ENCODE measurements around the gene CRACR2B. TPM values are rescaled to one million over a fixed set of nuclear protein-coding genes. Genes with fewer than 3 reads are reported as not detected.
A peak's percentile ranks its signal among the peaks of the same experiment; 100 is the strongest.

CRACR2B gene
- total and polyA plus RNA-seq, 2 of the 8 experiments (the other 6 are each of a cell fraction or from before 2014, with no cell fraction given): 18.2 to 26.4 TPM

- peak in 2 of 3 experiments; percentile 76 to 87; a peak in 3 of 4 replicates for TF ChIP-seq CTCF (IDR thresholded peaks at IDR 0.05; ENCODE audit: control extremely low read depth in 1 of 3, insufficient read depth in 1 of 3, low read depth in 1 of 3, low read length in 3 of 3)
- 0 out of 2 replicates have a peak, but pooled peaks have one; percentile 24 for TF ChIP-seq TEAD4 (IDR thresholded peaks at IDR 0.05; ENCODE audit: low read depth, low read length)
- TF ChIP-seq POU5F1 (IDR thresholded peaks at IDR 0.05; ENCODE audit: low read depth, low read length): no peak
- TF ChIP-seq EZH2 (IDR thresholded peaks at IDR 0.05; ENCODE audit: low read depth, low read length, severe bottlenecking): no peak
- TF ChIP-seq PHF8 (conservative IDR thresholded peaks at IDR 0.05; ENCODE audit: low read depth, low read length): peak; percentile 48
- peak; percentile 27; the same call in 1 of the 2 replicates for TF ChIP-seq POLR2AphosphoS5 (IDR thresholded peaks at IDR 0.05; ENCODE audit: low read depth, low read length)
- TF ChIP-seq GTF2F1 (IDR thresholded peaks at IDR 0.05; ENCODE audit: borderline replicate concordance, low read depth, low read length): no peak
- no peak for TF ChIP-seq JUN (IDR thresholded peaks at IDR 0.05; ENCODE audit: low read depth, low read length)
- 0 out of 2 replicates have a peak, but pooled peaks have one; percentile 21 for TF ChIP-seq EGR1 (IDR thresholded peaks at IDR 0.05; ENCODE audit: borderline replicate concordance, low read depth, low read length)
- TF ChIP-seq YY1 (IDR thresholded peaks at IDR 0.05; ENCODE audit: low read depth, low read length): no peak
- peak; percentile 82 for TF ChIP-seq BACH1 (IDR thresholded peaks at IDR 0.05; ENCODE audit: low read length)
- no peak for TF ChIP-seq E2F6 (IDR thresholded peaks at IDR 0.05)
- no peak for TF ChIP-seq SUZ12 (IDR thresholded peaks at IDR 0.05; ENCODE audit: low read length)
- peak in 1 of 2 experiments; percentile 28; a peak in 1 of 3 replicates for TF ChIP-seq POLR2A (IDR thresholded peaks at IDR 0.05; ENCODE audit: control extremely low read depth in 1 of 2, low read depth in 2 of 2, low read length in 2 of 2)
- no peak for TF ChIP-seq GABPA (IDR thresholded peaks at IDR 0.05; ENCODE audit: borderline replicate concordance, insufficient read depth, low read length)
- no peak for TF ChIP-seq SRF (IDR thresholded peaks at IDR 0.05; ENCODE audit: low read depth, low read length)
Measured at GRCh38 chr11:798093-798713, 29.5 kb upstream of the CRACR2B start, which contains the start of gene SLC25A22 (continued).

Data from H1 (cell line).